HepG2 (cell line): ENCODE measurements around the gene PNKD. TPM values are rescaled to one million over a fixed set of nuclear protein-coding genes. Genes with fewer than 3 reads are reported as not detected.

ENCODE experiments used
- ASH2L ChIP-seq: fragments of 300-600, 200-600 bp; sonication (generic); IDR thresholded peaks from 2 replicates; pipeline ENCODE4 v1.7.0; 2017; ENCODE audit warnings: low read depth, mild to moderate bottlenecking, moderate library complexity, mixed read lengths, low read length; ENCODE audit not compliant: insufficient read length
- CSRNP1 ChIP-seq: sonication (generic); formaldehyde crosslinking; IDR thresholded peaks from 2 replicates; pipeline ENCODE4 v1.8.1; 2023; ENCODE audit warnings: mild to moderate bottlenecking, missing genetic modification reagents
- ETV5 ChIP-seq: IDR thresholded peaks from 2 replicates; pipeline ENCODE4 v1.6.1; 2018; ENCODE audit warnings: missing biosample characterization, missing genetic modification reagents, inconsistent platforms, borderline replicate concordance
- FOXO1 ChIP-seq: sonication (generic); formaldehyde crosslinking; IDR thresholded peaks from 2 replicates; pipeline ENCODE4 v1.4.0; 2020; ENCODE audit warnings: missing genetic modification reagents
- FOXP4 ChIP-seq: sonication (generic); formaldehyde crosslinking; IDR thresholded peaks from 2 replicates; pipeline ENCODE4 v1.4.0; 2020; ENCODE audit warnings: missing genetic modification reagents
- KDM1A ChIP-seq: IDR thresholded peaks from 2 replicates; pipeline ENCODE4 v1.6.1; 2016; ENCODE audit warnings: missing compliant biosample characterization
- MAF1 ChIP-seq: sonication (generic); formaldehyde crosslinking; IDR thresholded peaks from 2 replicates; pipeline ENCODE4 v1.5.0; 2020; ENCODE audit warnings: missing genetic modification reagents, borderline replicate concordance
- NFKBIZ ChIP-seq: IDR thresholded peaks from 2 replicates; pipeline ENCODE4 v1.6.1; 2018; ENCODE audit warnings: missing genetic modification reagents, missing compliant biosample characterization
- PAX8 ChIP-seq: sonication (generic); formaldehyde crosslinking; IDR thresholded peaks from 2 replicates; pipeline ENCODE4 v1.8.0; 2022; ENCODE audit warnings: mild to moderate bottlenecking, missing genetic modification reagents, borderline replicate concordance
- RCOR2 ChIP-seq: IDR thresholded peaks from 2 replicates; pipeline ENCODE4 v1.6.1; 2016; ENCODE audit warnings: missing biosample characterization, missing genetic modification reagents
- SNAPC2 ChIP-seq: sonication (generic); formaldehyde crosslinking; IDR thresholded peaks from 2 replicates; pipeline ENCODE4 v1.8.1; 2022; ENCODE audit warnings: mild to moderate bottlenecking, missing genetic modification reagents
- SRSF1 ChIP-seq: fragments of 200-400 bp; formaldehyde crosslinking; optimal IDR thresholded peaks from 2 replicates; pipeline ENCODE3; 2017; ENCODE audit warnings: mild to moderate bottlenecking, low read depth, low read length, moderate library complexity
- TBX3 ChIP-seq: fragments of 450-650 bp; IDR thresholded peaks from 2 replicates; pipeline ENCODE4 v1.6.1; 2017; ENCODE audit warnings: antibody characterized with exemption, mild to moderate bottlenecking, inconsistent platforms, borderline replicate concordance
- ZBTB42 ChIP-seq: sonication (generic); formaldehyde crosslinking; IDR thresholded peaks from 2 replicates; pipeline ENCODE4 v1.5.0; 2020; ENCODE audit warnings: mild to moderate bottlenecking, missing genetic modification reagents
- ZC3H4 ChIP-seq: sonication (generic); formaldehyde crosslinking; IDR thresholded peaks from 2 replicates; pipeline ENCODE4 v1.4.0; 2020; ENCODE audit warnings: missing genetic modification reagents, borderline replicate concordance
- ZNF143 ChIP-seq: sonication (generic); formaldehyde crosslinking; IDR thresholded peaks from 2 replicates; pipeline ENCODE4 v1.4.0; 2020; ENCODE audit warnings: missing genetic modification reagents
- polyA plus RNA-seq, 8 experiments: library from polyadenylated mRNA; depleted of rRNA in 3 of 8; stranded (reverse) in 7 of 8; unstranded in 1 of 8; fragments of >200 nt; fragmentation: Illumina TruSeq in 4 of 8; extraction: Trizol in 4 of 8; gene quantifications; 2 replicates each; pipeline versions ENCODE4 v1.2.1 to v1.2.3, GENCODE V29; 2011 to 2016; ENCODE audit warnings: low read depth in 4 of 8, missing spikeins in 1 of 8, mixed read lengths in 1 of 8; ENCODE audit not compliant: insufficient read depth in 1 of 8
- total RNA-seq, 5 experiments: library from RNA; depleted of rRNA; stranded (reverse); fragments of >200 nt; fragmentation: Illumina TruSeq; extraction: Trizol; gene quantifications; 2 replicates each; pipeline ENCODE4 v1.2.3, GENCODE V29; 2016; ENCODE audit warnings: low read depth in 1 of 5
- TF ChIP-seq, protein P1 (sequence below): sonication (generic); formaldehyde crosslinking; IDR thresholded peaks from 2 replicates; pipeline ENCODE4 v1.5.1; 2020; ENCODE audit warnings: mild to moderate bottlenecking, missing genetic modification reagents, borderline replicate concordance
- TF ChIP-seq, protein P2 (sequence below): sonication (generic); formaldehyde crosslinking; IDR thresholded peaks from 2 replicates; pipeline ENCODE4 v1.4.0; 2020; ENCODE audit warnings: missing genetic modification reagents
- TF ChIP-seq, protein P3 (sequence below): IDR thresholded peaks from 2 replicates; pipeline ENCODE4 v1.6.1; 2016; ENCODE audit warnings: missing biosample characterization, missing genetic modification reagents, low read depth
- TF ChIP-seq, protein P4 (sequence below): IDR thresholded peaks from 2 replicates; pipeline ENCODE4 v1.6.1; 2018; ENCODE audit warnings: missing genetic modification reagents

Gene PNKD
- total and polyA plus RNA-seq, 2 of the 13 experiments (the other 11 are each of a cell fraction or from before 2014, with no cell fraction given) = 55.9 to 80.4 TPM

- TF ChIP-seq FOXP4 (0 out of 2 replicates have a peak, but pooled peaks have one; percentile 22), MAF1 (CRISPR knock-in tag) (0 out of 2 replicates have a peak, but pooled peaks have one; percentile 19), ZBTB42 (CRISPR knock-in tag) (no peak; the same call in 1 of the 2 replicates), CSRNP1 (CRISPR knock-in tag) (peak; percentile 44; the same call in 1 of the 2 replicates), KDM1A (CRISPR knock-in tag) (no peak), SRSF1 (peak; percentile 95), SNAPC2 (peak; percentile 34), PAX8 (CRISPR knock-in tag) (no peak), ETV5 (peak; percentile 81), ASH2L (peak; percentile 60), NFKBIZ (no peak), TBX3 (no peak), ZC3H4 (no peak), FOXO1 (peak; percentile 9; the same call in 1 of the 2 replicates), ZNF143 (peak; percentile 98), RCOR2 (CRISPR knock-in tag) (no peak)
- TF ChIP-seq, protein P1, sequence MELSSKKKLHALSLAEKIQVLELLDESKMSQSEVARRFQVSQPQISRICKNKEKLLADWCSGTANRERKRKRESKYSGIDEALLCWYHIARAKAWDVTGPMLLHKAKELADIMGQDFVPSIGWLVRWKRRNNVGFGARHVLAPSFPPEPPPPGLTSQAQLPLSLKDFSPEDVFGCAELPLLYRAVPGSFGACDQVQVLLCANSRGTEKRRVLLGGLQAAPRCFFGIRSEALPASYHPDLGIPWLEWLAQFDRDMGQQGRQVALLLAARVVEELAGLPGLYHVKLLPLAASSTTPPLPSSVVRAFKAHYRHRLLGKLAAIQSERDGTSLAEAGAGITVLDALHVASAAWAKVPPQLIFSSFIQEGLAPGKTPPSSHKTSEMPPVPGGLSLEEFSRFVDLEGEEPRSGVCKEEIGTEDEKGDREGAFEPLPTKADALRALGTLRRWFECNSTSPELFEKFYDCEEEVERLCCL (CRISPR knock-in tag) = no peak
- TF ChIP-seq, protein P2, sequence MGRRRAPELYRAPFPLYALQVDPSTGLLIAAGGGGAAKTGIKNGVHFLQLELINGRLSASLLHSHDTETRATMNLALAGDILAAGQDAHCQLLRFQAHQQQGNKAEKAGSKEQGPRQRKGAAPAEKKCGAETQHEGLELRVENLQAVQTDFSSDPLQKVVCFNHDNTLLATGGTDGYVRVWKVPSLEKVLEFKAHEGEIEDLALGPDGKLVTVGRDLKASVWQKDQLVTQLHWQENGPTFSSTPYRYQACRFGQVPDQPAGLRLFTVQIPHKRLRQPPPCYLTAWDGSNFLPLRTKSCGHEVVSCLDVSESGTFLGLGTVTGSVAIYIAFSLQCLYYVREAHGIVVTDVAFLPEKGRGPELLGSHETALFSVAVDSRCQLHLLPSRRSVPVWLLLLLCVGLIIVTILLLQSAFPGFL = 0 out of 2 replicates have a peak, but pooled peaks have one; percentile 49
- TF ChIP-seq, protein P3, sequence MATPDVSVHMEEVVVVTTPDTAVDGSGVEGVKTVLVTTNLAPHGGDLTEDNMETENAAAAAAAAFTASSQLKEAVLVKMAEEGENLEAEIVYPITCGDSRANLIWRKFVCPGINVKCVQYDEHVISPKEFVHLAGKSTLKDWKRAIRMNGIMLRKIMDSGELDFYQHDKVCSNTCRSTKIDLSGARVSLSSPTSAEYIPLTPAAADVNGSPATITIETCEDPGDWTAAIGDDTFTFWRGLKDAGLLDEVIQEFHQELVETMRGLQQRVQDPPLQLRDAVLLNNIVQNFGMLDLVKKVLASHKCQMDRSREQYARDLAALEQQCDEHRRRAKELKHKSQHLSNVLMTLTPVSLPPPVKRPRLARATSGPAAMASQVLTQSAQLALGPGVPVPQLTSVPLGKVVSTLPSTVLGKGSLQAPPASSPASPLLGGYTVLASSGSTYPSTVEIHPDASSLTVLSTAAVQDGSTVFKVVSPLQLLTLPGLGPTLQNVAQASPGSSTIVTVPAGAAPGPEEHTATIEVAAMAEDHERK (CRISPR knock-in tag) = peak; percentile 85
- TF ChIP-seq, protein P4, sequence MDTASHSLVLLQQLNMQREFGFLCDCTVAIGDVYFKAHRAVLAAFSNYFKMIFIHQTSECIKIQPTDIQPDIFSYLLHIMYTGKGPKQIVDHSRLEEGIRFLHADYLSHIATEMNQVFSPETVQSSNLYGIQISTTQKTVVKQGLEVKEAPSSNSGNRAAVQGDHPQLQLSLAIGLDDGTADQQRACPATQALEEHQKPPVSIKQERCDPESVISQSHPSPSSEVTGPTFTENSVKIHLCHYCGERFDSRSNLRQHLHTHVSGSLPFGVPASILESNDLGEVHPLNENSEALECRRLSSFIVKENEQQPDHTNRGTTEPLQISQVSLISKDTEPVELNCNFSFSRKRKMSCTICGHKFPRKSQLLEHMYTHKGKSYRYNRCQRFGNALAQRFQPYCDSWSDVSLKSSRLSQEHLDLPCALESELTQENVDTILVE (CRISPR knock-in tag) = peak; percentile 74; the same call in 1 of the 2 replicates
These were observed at the start of gene PNKD, which contains the start of gene AAMP (continued) for GRCh38 chr2:218269900-218270720.
